Measurements from ENCODE around the gene ALPL.

Gene ALPL

DNA sequence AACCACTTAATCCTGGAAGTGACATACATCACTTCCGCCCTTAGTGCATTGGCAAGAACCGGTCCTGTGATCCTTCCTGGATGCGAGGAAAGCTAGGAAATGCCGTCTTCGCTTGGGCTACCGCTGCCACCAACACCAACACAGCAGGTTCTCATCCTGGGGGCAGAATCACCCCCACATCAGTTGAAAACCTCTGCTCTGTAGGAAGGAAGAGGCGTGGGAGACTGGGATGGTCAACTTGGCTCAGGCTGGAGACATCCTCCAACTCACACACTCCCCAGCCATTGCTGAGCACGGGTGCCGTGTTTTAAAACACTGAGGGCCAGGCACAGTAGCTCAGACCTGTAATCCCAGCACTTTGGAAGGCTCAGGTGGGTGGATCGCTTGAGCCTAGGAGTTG is 74.9 kb downstream of the ALPL start:
- no peak for DNase-seq

DNA sequence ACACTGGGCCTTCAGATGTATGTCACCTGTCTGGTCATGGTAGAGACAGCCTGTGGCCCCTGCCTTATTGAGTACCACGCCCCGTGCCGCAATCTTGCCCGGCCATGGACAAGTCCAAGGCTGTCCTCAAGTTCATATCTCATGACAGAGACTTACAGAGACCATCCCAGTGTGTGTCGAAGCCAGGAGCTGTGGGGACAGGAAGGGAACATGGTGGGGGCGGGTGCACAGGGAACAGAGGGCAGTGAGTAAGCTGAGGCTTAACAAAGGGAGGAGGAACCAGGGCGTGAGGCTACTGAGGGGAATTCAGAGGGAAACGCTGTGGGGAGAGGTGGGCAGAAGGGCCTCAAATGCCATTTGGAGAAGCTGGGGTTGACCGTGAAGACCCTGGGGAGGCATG is 75.8 kb downstream of the ALPL start:
- DNase-seq, result no peak

DNA sequence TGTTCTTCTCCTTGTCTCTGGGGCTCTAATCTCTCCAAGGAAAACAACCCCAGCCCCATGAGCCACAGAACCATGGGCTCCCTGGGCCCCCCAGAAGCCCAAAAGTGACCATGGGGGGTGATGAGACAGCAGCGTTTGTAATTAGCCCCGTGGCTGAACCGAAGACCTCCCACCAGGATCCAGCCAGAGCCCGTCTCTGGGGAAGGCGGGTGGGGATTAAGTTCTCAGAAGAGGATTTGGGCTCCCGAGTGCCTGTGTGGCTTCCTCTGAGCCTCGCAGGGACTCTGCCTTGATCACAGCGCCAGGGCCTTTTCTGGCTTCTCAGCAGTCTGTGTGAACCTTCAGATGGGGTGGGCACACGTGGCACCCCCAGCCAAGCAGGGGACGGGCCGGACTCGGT is 77.0 kb downstream of the ALPL start:
- DNase-seq, result no peak

DNA sequence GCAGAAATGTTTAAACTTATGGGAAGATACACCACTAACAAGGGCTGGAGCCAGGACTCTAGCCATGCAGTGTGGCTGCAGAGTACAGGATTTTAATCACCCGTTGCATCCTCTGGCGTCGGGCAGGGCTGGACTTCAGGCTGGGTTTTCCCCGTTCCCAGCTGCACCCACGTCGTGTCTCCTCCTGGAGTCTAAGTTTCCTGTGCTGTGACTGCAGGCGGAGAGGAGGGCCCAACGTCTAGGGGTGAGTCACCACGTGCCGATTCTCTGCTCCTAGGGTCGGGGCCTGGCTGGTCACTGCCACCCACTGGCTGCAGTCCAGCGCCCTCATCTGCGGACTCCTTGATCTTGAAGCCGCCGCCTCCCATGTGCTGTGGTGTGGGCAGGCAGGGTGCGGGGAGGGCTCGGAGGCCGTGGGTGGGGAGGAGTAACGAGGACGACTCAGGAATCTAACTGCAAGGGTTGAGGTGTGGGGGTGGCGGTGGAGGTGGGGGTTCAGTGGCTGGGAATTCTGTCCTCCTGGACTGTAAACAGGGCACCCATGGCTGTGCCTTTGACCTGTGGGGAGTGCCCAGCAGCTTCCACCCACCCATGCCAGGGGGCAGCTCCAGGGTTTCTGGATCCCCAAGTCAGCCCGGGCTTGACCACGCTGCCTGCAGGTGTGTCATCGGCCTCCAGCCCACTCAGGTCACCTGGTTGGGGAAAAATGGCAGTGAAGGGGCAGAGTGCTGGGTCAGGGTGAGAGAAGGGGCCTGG is 77.8 kb downstream of the ALPL start:
- no peak for DNase-seq

- no peak for DNase-seq
These were observed 78.4 kb downstream of the ALPL start for GRCh38 chr1:21587602-21587953.

- DNase-seq, result no peak
These were observed 80.4 kb downstream of the ALPL start for GRCh38 chr1:21589618-21590017.

DNA sequence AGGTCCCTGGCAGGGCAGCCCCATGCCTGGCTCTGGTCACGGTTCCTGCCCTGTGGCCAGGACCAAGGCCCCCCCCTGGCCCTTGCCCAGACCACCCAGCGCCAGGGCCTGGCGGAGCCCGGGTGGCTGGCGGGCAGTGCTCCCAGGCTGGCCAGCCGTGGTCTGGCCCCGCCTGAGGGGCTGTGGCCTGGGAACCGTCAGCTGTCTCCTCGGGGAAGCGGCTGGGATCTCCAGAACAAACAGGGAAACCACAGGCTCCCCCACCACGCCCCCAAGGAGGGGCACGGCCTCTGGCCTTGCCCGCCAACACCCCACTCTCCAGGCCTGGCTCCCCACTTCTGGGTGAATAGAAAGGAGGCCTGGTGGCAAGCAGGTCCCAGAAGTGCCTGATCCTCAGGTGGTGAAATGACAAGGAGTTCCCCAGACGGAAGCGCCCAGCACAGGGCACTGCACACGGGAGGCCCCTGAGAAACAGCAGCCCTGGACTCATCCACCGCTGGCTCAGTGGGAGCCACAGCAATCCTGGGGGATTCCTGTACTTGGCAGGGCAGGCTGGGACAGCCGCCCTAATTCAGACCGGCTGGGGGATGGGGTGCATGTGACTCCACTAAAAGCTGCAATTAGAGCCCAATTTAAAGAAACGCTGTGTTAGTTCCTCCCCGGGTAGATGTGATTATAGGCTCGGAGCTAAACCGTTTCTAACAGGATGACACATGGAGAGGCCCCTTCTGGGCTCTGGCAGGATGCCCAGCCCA is 81.1 kb downstream of the ALPL start:
- DNase-seq, result no peak

- no peak for DNase-seq
These were observed 81.7 kb downstream of the ALPL start for GRCh38 chr1:21590934-21591333.

DNA sequence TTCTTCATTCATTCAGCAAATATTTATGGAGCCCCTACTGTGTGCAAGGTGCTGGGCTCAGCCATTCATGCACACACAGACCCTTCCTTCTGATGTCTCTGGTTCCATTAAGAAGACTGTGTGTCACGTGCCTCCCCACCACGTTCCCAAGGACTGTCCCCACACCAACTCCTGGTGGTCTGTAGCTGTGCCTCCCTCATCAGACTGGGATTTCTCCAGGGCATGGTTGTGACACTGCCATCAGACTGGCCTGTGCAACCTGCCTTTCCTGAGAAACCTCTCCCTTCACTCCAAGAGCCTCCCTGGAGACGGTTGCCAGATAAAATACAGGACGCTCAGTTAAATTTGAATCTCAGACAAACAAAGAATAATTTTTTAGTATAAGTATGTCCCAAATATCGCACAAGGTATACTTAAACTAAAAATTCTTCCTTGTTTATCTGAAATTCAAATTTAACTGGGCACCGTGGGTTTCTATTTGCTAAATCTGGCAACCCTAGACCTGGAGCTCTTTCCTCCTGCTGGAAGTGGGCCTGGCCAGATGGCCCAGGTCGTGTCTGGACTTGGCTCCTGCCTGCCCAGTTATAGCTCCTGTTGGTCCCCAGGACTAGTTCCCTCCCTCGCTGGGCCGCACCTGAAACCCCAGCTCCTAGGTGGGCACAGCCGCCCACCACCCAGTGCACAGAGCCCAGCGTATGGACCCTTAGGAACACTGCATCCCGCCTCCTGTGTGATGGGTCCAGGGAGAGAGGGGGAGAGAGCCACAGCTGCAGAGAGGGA is 83.1 kb downstream of the ALPL start:
- DNase-seq, result no peak

GRCh38 chr1:21593231-21593630 is 84.0 kb downstream of the ALPL start:
- no peak for DNase-seq

DNA sequence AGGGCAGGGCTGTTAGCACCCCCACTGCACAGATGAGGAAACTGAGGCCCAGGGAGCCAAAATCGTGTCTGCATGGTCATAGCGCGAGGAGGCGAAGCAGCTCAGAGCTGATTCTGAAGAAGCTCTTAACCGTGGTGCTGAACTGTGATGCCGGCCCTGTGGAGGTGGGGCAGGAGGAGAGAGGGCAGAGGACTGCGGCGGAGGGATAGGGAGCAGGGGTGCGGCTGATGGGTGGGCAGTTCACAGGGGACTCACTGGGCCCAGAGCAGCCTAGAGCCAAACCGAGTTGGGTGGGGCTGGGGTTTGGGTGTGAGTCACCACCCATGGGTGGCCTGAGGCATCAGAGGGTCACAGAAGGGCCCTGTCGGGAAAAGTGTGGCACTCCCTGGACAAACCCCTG is 85.3 kb downstream of the ALPL start:
- no peak for DNase-seq

GRCh38 chr1:21594935-21595897 is 86.0 kb downstream of the ALPL start:
- peak; percentile 89 for DNase-seq

DNA sequence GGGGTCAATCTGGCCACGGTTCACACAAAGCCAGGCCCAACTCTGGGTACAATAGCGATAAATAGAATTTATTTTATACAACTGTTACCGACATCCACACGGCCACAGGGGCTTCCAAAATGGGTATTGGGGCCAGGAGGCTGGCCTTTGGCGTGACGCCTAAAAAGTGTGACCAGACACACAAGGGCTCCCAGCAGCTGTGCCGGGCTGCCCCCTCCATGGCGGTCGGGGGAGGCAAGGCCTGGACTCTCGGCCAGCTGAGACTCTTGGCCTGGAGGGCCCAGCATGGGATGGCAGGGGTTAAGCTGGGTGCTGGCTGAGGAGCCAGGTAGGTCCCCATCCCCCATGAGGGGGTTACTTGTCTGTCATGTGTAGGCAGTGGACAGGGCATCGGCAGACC is 87.0 kb downstream of the ALPL start:
- DNase-seq, result no peak

DNA sequence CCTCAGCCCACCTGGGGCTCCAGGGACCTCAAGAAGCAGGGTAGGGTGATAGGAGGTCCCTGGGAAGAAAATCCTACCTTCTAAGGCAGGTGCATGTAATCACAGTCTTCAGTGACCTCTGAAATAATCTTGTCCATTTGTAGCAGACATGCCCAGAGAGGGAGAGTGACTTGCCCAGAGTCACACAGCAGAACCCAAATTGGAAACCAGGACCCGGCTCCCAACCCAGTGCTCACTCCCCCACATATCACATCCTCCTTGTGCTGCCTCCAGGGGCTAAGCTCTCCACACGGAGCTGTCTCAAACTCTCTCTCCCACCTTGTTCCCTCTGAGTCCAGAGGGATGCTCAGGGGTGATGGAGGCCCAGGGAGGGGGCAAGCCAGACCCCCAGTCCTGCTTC is 87.4 kb downstream of the ALPL start:
- no peak for DNase-seq

GRCh38 chr1:21597753-21598152 is 88.5 kb downstream of the ALPL start:
- DNase-seq, result no peak

DNA sequence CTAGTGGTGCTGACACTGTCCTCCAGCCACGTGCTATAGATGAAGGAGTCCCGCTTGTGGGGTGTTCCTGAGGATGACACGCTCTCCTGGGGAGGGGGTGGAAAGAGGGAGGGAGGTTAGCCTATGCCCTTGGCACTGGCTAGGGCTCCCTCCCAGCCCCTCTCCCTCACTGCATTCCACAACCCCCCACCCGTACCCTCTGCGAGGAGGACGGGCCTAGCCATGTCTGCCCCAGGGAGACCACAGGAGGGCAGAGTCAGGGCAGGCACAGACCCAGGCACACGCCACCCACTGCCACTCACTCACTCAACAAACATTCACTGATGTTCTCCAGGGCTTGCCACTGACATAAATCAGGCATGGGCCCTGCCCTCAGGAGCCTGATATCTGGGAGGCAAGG is 89.2 kb downstream of the ALPL start:
- no peak for DNase-seq

DNA sequence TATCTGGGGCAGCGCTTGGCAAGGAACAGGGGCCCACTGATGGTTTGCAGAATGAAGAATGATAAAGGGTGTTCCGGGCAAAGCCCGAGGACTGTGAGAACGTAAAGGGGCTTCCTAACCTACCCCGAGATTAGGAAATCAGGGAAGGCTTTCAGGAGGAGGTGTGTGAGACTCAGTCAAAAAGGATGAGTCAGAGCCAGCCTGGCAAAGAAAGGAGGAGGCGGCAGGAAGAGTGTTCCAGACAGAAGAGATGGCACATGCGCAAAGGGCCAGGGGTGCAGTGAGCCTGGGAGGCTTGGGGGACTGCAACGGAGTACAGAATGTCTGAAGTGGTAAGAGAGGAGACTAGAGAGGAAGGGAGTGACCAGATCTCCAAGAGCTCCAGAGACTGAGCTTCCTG is 89.7 kb downstream of the ALPL start:
- DNase-seq, result no peak

DNA sequence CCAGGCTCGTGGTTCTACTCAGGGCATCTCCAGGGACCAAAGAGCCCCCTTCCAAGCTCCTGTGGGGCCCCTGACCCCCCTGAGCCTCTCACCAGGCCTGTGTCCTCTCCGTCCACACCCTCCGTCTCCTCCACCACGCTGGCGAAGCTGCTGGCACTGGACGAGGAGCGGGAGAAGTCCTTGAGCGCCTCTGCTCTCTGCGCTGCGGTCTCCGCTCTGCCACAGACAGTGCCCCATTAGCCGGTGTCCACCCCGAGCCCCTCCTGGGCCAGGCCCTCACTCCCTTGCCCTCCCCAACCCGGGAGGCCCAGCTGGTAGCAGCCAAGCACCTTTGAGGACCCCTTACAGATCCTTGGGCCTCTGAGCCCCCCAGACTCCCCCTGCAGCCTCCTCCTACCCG is 90.2 kb downstream of the ALPL start:
- no peak for DNase-seq

DNA sequence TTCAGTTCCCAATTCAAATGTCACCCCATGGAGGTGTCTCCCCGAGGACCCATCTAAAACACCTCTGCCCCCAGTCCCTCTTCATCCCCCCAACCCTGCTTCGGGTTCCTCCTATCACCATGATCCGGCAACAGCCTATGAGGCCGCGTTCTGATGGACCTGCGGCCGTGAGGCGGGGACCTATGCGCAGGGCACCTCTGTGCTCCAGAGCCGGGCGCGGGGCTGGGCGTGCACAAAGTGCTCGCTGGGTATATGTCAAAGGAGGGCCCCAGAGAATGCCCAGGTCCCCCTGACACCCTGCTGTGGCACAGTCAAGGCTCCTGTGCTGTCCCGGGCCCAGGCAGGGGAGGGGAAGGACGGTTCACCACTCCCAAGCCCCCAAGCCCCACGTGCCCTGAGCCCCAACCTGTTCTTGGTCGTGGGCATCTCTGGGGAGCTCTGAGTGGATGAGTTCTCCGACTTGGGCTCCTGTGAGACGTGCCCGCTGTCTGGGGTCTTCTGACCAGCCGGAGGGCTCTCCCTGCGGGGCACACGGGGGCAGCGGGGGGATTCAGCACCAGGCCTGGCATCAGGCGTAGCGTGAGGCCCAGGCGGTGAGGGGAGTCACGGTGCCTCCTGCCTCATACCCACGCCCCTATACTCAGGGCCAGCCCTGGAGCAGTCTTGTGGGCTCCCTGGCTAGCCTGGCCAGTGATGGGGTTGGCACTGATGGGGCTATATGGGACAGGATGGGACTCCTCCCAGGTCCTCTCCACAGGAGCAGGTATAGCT is 92.2 kb downstream of the ALPL start:
- no peak for DNase-seq

DNA sequence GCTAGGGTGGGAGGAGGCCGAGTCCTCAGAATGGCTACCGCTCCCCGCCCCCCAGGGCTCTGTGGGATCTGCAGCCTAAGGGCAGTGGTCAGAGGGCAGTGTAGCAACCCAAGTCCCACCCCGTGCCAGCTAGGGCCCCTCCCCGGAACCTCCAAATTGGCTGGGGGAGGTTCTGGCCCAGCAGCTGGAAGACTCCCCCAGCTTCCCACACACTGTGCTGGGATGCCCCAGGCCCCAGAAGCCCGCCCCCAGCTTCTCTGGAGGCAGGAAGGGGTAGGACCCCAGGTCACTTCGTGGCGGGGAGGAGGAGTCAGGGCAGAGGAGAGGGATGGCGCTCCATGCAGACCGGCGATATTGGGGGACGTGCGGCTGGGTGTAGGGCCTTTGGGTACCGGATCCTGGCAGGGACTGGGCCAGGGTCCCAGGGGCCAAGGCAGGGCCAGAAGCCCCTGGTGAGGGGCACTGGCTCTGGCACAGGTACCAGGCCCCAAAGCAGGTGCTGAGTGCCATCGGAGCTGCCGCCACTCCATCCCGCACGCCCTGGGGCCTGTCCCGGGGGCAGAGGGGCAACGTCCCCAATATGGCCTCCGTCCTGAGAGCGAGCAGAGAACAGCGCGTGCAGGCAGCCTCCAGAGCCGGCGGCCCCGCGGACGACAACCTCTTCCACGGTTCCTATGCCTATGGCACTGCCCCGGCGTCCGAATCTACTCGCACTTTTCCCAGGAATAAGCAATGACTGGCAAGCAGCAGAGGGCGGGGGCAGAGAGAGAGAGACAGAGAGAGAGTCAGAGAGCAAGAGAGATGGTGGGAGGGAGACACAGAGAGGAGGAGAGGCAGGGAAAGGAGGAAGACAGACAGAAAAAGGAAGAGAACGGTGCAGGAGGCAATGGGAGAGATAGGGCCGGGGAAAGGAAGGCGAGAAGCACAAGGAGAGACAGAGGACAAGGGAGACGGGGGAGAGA is 94.2 kb downstream of the ALPL start:
- DNase-seq, result no peak
